ENCODE results near the gene SOCS6. TPM values are rescaled to one million over a fixed set of nuclear protein-coding genes. Genes with fewer than 3 reads are reported as not detected.
"Not testable (repeated sequence)": the region's sequence is repeated elsewhere in the genome, so short reads cannot be mapped to it uniquely, and the experiment has no call there.

SOCS6 gene
- total RNA-seq, 2 donors from 2014 or later, result 20.3 to 21.3 TPM

GRCh38 chr18:70334728-70335329 lies 46.0 kb downstream of the SOCS6 start:
- H3K4me3 ChIP-seq, result no peak overlapping the region
- no peaks in the 10 kb centered on the region for H3K27me3 ChIP-seq (replicated peaks; ENCODE audit: insufficient read depth)
- no peak for TF ChIP-seq CTCF (IDR thresholded peaks at IDR 0.05)
- peak overlapping the region in 1 of 2 donors; percentile 74 for H3K27ac ChIP-seq
- ATAC-seq (ENCODE audit: insufficient number of reproducible peaks, low FRiP score, low read depth), result no peak
- peaks cover 3 to 24% of the 10 kb centered on the region in 2 donors for H3K4me1 ChIP-seq (ENCODE audit: control insufficient read depth in 1 of 2, low read depth in 2 of 2)
- peaks cover 3% of the 10 kb centered on the region for H3K9me3 ChIP-seq
- DNase-seq (ENCODE audit: low spot score), result no peak
- no peaks in the 10 kb centered on the region for H3K36me3 ChIP-seq

GRCh38 chr18:70335892-70336726 lies 47.3 kb downstream of the SOCS6 start:
- H3K27me3 ChIP-seq (replicated peaks; ENCODE audit: insufficient read depth), result no peaks in the 10 kb centered on the region
- H3K4me3 ChIP-seq, result no peak overlapping the region
- ATAC-seq (ENCODE audit: insufficient number of reproducible peaks, low FRiP score, low read depth) (no peak), DNase-seq (ENCODE audit: low spot score) (no peak)
- no peak overlapping the region for H3K27ac ChIP-seq
- peaks cover 3% of the 10 kb centered on the region for H3K9me3 ChIP-seq
- H3K4me1 ChIP-seq (ENCODE audit: control insufficient read depth in 1 of 2, low read depth in 2 of 2), result peaks cover 3 to 23% of the 10 kb centered on the region in 2 donors
- TF ChIP-seq CTCF (IDR thresholded peaks at IDR 0.05), result no peak
- no peaks in the 10 kb centered on the region for H3K36me3 ChIP-seq

- H3K27ac ChIP-seq, result no peak overlapping the region
- DNase-seq (ENCODE audit: low spot score) (no peak), ATAC-seq (ENCODE audit: insufficient number of reproducible peaks, low FRiP score, low read depth) (peak; percentile 44)
- H3K4me1 ChIP-seq (ENCODE audit: control insufficient read depth in 1 of 2, low read depth in 2 of 2), result peaks cover 3 to 23% of the 10 kb centered on the region in 2 donors
- no peaks in the 10 kb centered on the region for H3K27me3 ChIP-seq (replicated peaks; ENCODE audit: insufficient read depth)
- peaks cover 3% of the 10 kb centered on the region for H3K9me3 ChIP-seq
- H3K36me3 ChIP-seq, result no peaks in the 10 kb centered on the region
- no peak overlapping the region for H3K4me3 ChIP-seq
- TF ChIP-seq CTCF (IDR thresholded peaks at IDR 0.05), result no peak
These were observed 48.5 kb downstream of the SOCS6 start for GRCh38 chr18:70337139-70337972.

GRCh38 chr18:70338890-70339289 lies 50.0 kb downstream of the SOCS6 start:
- no peaks in the 10 kb centered on the region for H3K27me3 ChIP-seq (replicated peaks; ENCODE audit: insufficient read depth)
- H3K4me3 ChIP-seq, result no peak overlapping the region
- no peak for TF ChIP-seq CTCF (IDR thresholded peaks at IDR 0.05)
- peaks cover 3 to 17% of the 10 kb centered on the region in 2 donors for H3K4me1 ChIP-seq (ENCODE audit: control insufficient read depth in 1 of 2, low read depth in 2 of 2)
- ATAC-seq (ENCODE audit: insufficient number of reproducible peaks, low FRiP score, low read depth), result no peak
- H3K9me3 ChIP-seq, result peaks cover 3% of the 10 kb centered on the region
- H3K36me3 ChIP-seq, result no peaks in the 10 kb centered on the region
- DNase-seq (ENCODE audit: low spot score), result no peak
- H3K27ac ChIP-seq, result no peak overlapping the region

GRCh38 chr18:70339915-70340314 lies 51.1 kb downstream of the SOCS6 start:
- no peak for DNase-seq (ENCODE audit: low spot score)
- no peak for TF ChIP-seq CTCF (IDR thresholded peaks at IDR 0.05)
- no peaks in the 10 kb centered on the region for H3K27me3 ChIP-seq (replicated peaks; ENCODE audit: insufficient read depth)
- H3K27ac ChIP-seq, result no peak overlapping the region
- no peaks in the 10 kb centered on the region for H3K9me3 ChIP-seq
- no peaks in the 10 kb centered on the region for H3K36me3 ChIP-seq
- no peak for ATAC-seq (ENCODE audit: insufficient number of reproducible peaks, low FRiP score, low read depth)
- H3K4me3 ChIP-seq, result no peak overlapping the region
- H3K4me1 ChIP-seq (ENCODE audit: control insufficient read depth in 1 of 2, low read depth in 2 of 2), result peaks cover 3 to 11% of the 10 kb centered on the region in 2 donors

GRCh38 chr18:70348481-70348880 lies 59.6 kb downstream of the SOCS6 start:
- not testable (repeated sequence) for H3K4me3 ChIP-seq; H3K4me1 ChIP-seq (ENCODE audit: control insufficient read depth in 1 of 2, low read depth in 2 of 2); H3K36me3 ChIP-seq; DNase-seq (ENCODE audit: low spot score); ATAC-seq (ENCODE audit: insufficient number of reproducible peaks, low FRiP score, low read depth); H3K27me3 ChIP-seq (replicated peaks; ENCODE audit: insufficient read depth); H3K9me3 ChIP-seq; H3K27ac ChIP-seq
